ENCODE measurements around the gene CAMP. TPM values are rescaled to one million over a fixed set of nuclear protein-coding genes. Genes with fewer than 3 reads are reported as not detected.
"Not testable (repeated sequence)": the region's sequence is repeated elsewhere in the genome, so short reads cannot be mapped to it uniquely, and the experiment has no call there.

Gene CAMP
- polyA plus RNA-seq, 6 donors from 2014 or later: 5.1 TPM; not detected in 5

- H3K27ac Mint-ChIP-seq: peak overlapping the region in 2 of 6 donors; percentile 31 to 64
- ATAC-seq (ENCODE audit: low read depth in 2 of 2): no peak
- no peak for DNase-seq
- peaks cover 11 to 14% (median 12%) of the 10 kb centered on the region in 3 donors for H3K27me3 Mint-ChIP-seq
- peaks cover 0 to 8% of the 10 kb centered on the region in 2 donors for H3K36me3 Mint-ChIP-seq
- peak overlapping the region in 1 of 8 donors; percentile 9 for H3K4me3 Mint-ChIP-seq
- H3K9me3 Mint-ChIP-seq: no peaks in the 10 kb centered on the region
- peaks cover 19 to 23% (median 20%) of the 10 kb centered on the region in 3 donors for H3K4me1 Mint-ChIP-seq
Measured at GRCh38 chr3:48190911-48191310, 32.4 kb upstream of the CAMP start.

GRCh38 chr3:48194446-48195071 is 28.7 kb upstream of the CAMP start:
- Mint-ChIP-seq H3K4me3 (peak overlapping the region in 1 of 8 donors; percentile 42), H3K9me3 (no peaks in the 10 kb centered on the region), H3K27me3 (peaks cover 0 to 4% (median 0%) of the 10 kb centered on the region in 3 donors), H3K4me1 (peaks cover 5 to 7% (median 5%) of the 10 kb centered on the region in 3 donors), H3K36me3 (no peaks in the 10 kb centered on the region), H3K27ac (peak overlapping the region in 2 of 6 donors; percentile 28 to 69)
- peak; percentile 24 for DNase-seq
- no peak for ATAC-seq (ENCODE audit: low read depth in 2 of 2)

GRCh38 chr3:48196611-48197010 is 26.7 kb upstream of the CAMP start:
- ATAC-seq (ENCODE audit: low read depth in 2 of 2) (no peak), DNase-seq (no peak)
- Mint-ChIP-seq H3K27ac (no peak overlapping the region), H3K27me3 (peaks cover 0 to 4% (median 0%) of the 10 kb centered on the region in 3 donors), H3K36me3 (no peaks in the 10 kb centered on the region), H3K4me1 (peaks cover 5 to 7% (median 5%) of the 10 kb centered on the region in 3 donors), H3K4me3 (no peak overlapping the region), H3K9me3 (no peaks in the 10 kb centered on the region)

- Mint-ChIP-seq H3K36me3 (no peaks in the 10 kb centered on the region), H3K4me1 (peaks cover 4 to 7% (median 5%) of the 10 kb centered on the region in 3 donors), H3K27ac (peak overlapping the region in 1 of 6 donors; percentile 29), H3K9me3 (no peaks in the 10 kb centered on the region), H3K4me3 (no peak overlapping the region), H3K27me3 (peaks cover 0 to 4% (median 0%) of the 10 kb centered on the region in 3 donors)
- DNase-seq: no peak
- no peak for ATAC-seq (ENCODE audit: low read depth in 2 of 2)
Measured at GRCh38 chr3:48199117-48199516, 24.2 kb upstream of the CAMP start.

GRCh38 chr3:48202632-48203031 is 20.7 kb upstream of the CAMP start:
- ATAC-seq (ENCODE audit: low read depth in 2 of 2) (no peak), DNase-seq (no peak)
- H3K9me3 Mint-ChIP-seq: no peaks in the 10 kb centered on the region
- no peak overlapping the region for H3K27ac Mint-ChIP-seq
- H3K27me3 Mint-ChIP-seq: no peaks in the 10 kb centered on the region
- H3K4me3 Mint-ChIP-seq: no peak overlapping the region
- H3K36me3 Mint-ChIP-seq: no peaks in the 10 kb centered on the region
- H3K4me1 Mint-ChIP-seq: no peaks in the 10 kb centered on the region

GRCh38 chr3:48208076-48208475 is 15.2 kb upstream of the CAMP start:
- Mint-ChIP-seq H3K9me3 (peaks cover 0 to 6% (median 0%) of the 10 kb centered on the region in 7 donors), H3K27ac (peak overlapping the region in 1 of 6 donors; percentile 84), H3K4me3 (no peak overlapping the region), H3K36me3 (peaks cover 0 to 6% of the 10 kb centered on the region in 2 donors), H3K4me1 (peaks cover 0 to 4% (median 0%) of the 10 kb centered on the region in 3 donors), H3K27me3 (peaks cover 0 to 7% (median 0%) of the 10 kb centered on the region in 3 donors)
- ATAC-seq (ENCODE audit: low read depth in 2 of 2) (no peak), DNase-seq (no peak)

GRCh38 chr3:48209445-48209844 is 13.8 kb upstream of the CAMP start:
- Mint-ChIP-seq H3K27me3 (peaks cover 0 to 7% (median 0%) of the 10 kb centered on the region in 3 donors), H3K4me3 (no peak overlapping the region), H3K9me3 (peaks cover 0 to 6% (median 0%) of the 10 kb centered on the region in 7 donors), H3K27ac (no peak overlapping the region), H3K36me3 (peaks cover 0 to 6% of the 10 kb centered on the region in 2 donors), H3K4me1 (peaks cover 0 to 4% (median 0%) of the 10 kb centered on the region in 3 donors)
- DNase-seq: no peak
- ATAC-seq (ENCODE audit: low read depth in 2 of 2): no peak

- ATAC-seq (ENCODE audit: low read depth in 2 of 2); H3K36me3 Mint-ChIP-seq; H3K4me1 Mint-ChIP-seq; DNase-seq; H3K9me3 Mint-ChIP-seq; H3K27ac Mint-ChIP-seq; H3K27me3 Mint-ChIP-seq: not testable (repeated sequence)
- H3K4me3 Mint-ChIP-seq: peak overlapping the region in 1 of 8 donors; percentile 76
Measured at GRCh38 chr3:48210534-48210933, 12.8 kb upstream of the CAMP start.

GRCh38 chr3:48211776-48212175 is 11.5 kb upstream of the CAMP start:
- not testable (repeated sequence) for H3K4me1 Mint-ChIP-seq; H3K36me3 Mint-ChIP-seq; H3K27me3 Mint-ChIP-seq; ATAC-seq (ENCODE audit: low read depth in 2 of 2); H3K27ac Mint-ChIP-seq; H3K4me3 Mint-ChIP-seq; H3K9me3 Mint-ChIP-seq; DNase-seq

- ATAC-seq (ENCODE audit: low read depth in 2 of 2) (no peak), DNase-seq (no peak)
- H3K27me3 Mint-ChIP-seq: peaks cover 0 to 7% (median 0%) of the 10 kb centered on the region in 3 donors
- H3K4me3 Mint-ChIP-seq: no peak overlapping the region
- H3K4me1 Mint-ChIP-seq: peaks cover 0 to 4% (median 2%) of the 10 kb centered on the region in 3 donors
- peaks cover 0 to 6% (median 0%) of the 10 kb centered on the region in 7 donors for H3K9me3 Mint-ChIP-seq
- H3K36me3 Mint-ChIP-seq: peaks cover 0 to 6% of the 10 kb centered on the region in 2 donors
- H3K27ac Mint-ChIP-seq: no peak overlapping the region
Measured at GRCh38 chr3:48214225-48214624, 9.1 kb upstream of the CAMP start.

- H3K27me3 Mint-ChIP-seq: peaks cover 0 to 3% (median 0%) of the 10 kb centered on the region in 3 donors
- no peak overlapping the region for H3K27ac Mint-ChIP-seq
- ATAC-seq (ENCODE audit: low read depth in 2 of 2) (no peak), DNase-seq (no peak)
- no peak overlapping the region for H3K4me3 Mint-ChIP-seq
- H3K9me3 Mint-ChIP-seq: peaks cover 0 to 3% (median 0%) of the 10 kb centered on the region in 7 donors
- peaks cover 0 to 5% (median 4%) of the 10 kb centered on the region in 3 donors for H3K4me1 Mint-ChIP-seq
- H3K36me3 Mint-ChIP-seq: peaks cover 0 to 2% of the 10 kb centered on the region in 2 donors
Measured at GRCh38 chr3:48215019-48215418, 8.3 kb upstream of the CAMP start.

- peaks cover 0 to 5% (median 4%) of the 10 kb centered on the region in 3 donors for H3K4me1 Mint-ChIP-seq
- no peak overlapping the region for H3K4me3 Mint-ChIP-seq
- no peak for DNase-seq
- ATAC-seq (ENCODE audit: low read depth in 2 of 2): no peak
- H3K27me3 Mint-ChIP-seq: no peaks in the 10 kb centered on the region
- no peaks in the 10 kb centered on the region for H3K36me3 Mint-ChIP-seq
- no peak overlapping the region for H3K27ac Mint-ChIP-seq
- H3K9me3 Mint-ChIP-seq: no peaks in the 10 kb centered on the region
Measured at GRCh38 chr3:48215466-48215865, 7.8 kb upstream of the CAMP start.

GRCh38 chr3:48215876-48216275 is 7.4 kb upstream of the CAMP start:
- Mint-ChIP-seq H3K4me3 (peak overlapping the region in 1 of 8 donors; percentile 59), H3K27me3 (no peaks in the 10 kb centered on the region), H3K4me1 (peaks cover 0 to 9% (median 4%) of the 10 kb centered on the region in 3 donors), H3K9me3 (no peaks in the 10 kb centered on the region), H3K36me3 (no peaks in the 10 kb centered on the region), H3K27ac (no peak overlapping the region)
- ATAC-seq (ENCODE audit: low read depth in 2 of 2) (no peak), DNase-seq (no peak)

GRCh38 chr3:48217449-48217848 is 5.8 kb upstream of the CAMP start:
- Mint-ChIP-seq H3K27ac (no peak overlapping the region), H3K36me3 (no peaks in the 10 kb centered on the region), H3K27me3 (no peaks in the 10 kb centered on the region), H3K4me3 (peak overlapping the region in 1 of 8 donors; percentile 33), H3K9me3 (no peaks in the 10 kb centered on the region), H3K4me1 (peaks cover 14 to 23% (median 18%) of the 10 kb centered on the region in 3 donors)
- no peak for DNase-seq
- ATAC-seq (ENCODE audit: low read depth in 2 of 2): no peak

Data from naive B cell (primary cell).